ENCODE data around the gene NHEJ1. TPM values are rescaled to one million over a fixed set of nuclear protein-coding genes. Genes with fewer than 3 reads are reported as not detected.
A peak's percentile ranks its signal among the peaks of the same experiment; 100 is the strongest.

NHEJ1 gene
- total and polyA plus RNA-seq, 9 of the 15 experiments (the other 6 are each of a cell fraction or from before 2014, with no cell fraction given), result 9.0 to 23.7 (median 13.9) TPM

DNA sequence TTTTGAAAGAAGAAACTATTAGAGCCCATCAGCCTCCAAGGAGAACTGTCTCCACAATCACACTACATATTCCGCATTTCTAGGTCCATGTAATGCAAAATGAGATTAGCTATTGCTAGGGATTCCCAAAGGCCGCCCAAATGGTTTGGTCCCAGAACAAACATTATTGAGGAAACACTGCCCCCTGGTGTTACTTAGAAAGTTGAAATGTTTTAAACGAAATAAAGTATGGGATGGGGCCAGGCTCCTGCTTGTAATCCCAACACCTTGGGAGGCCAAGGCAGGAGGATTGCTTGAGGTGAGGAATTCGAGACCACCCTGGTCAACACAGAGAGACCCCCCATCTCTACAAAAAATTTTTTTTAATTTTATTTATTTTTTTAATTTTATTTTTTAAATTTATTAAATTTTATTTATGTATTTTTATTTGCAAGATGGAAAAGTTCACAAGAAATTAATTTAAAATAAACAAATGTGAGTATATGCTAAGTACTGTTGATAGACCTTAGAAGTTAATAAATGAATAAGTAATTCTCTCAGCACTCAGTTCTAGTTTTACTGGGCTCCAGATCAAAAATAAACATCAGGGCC is 5.5 kb downstream of the NHEJ1 start (continued):
- no peak for TF ChIP-seq ZNF239 (CRISPR knock-in tag; IDR thresholded peaks at IDR 0.05)
- TF ChIP-seq ZBTB49 (CRISPR knock-in tag; IDR thresholded peaks at IDR 0.05; ENCODE audit: borderline replicate concordance), result no peak
- TF ChIP-seq CBX3 (IDR thresholded peaks at IDR 0.05; ENCODE audit: borderline replicate concordance in 1 of 2, low read length in 2 of 2), result no peak
- TF ChIP-seq SMC3 (conservative IDR thresholded peaks at IDR 0.05; ENCODE audit: insufficient read depth, low read depth, low read length), result peak; percentile 75
- no peak for TF ChIP-seq CBX1 (IDR thresholded peaks at IDR 0.05; ENCODE audit: low read depth)
- TF ChIP-seq THRA (IDR thresholded peaks at IDR 0.05), result no peak
- TF ChIP-seq, protein P1, sequence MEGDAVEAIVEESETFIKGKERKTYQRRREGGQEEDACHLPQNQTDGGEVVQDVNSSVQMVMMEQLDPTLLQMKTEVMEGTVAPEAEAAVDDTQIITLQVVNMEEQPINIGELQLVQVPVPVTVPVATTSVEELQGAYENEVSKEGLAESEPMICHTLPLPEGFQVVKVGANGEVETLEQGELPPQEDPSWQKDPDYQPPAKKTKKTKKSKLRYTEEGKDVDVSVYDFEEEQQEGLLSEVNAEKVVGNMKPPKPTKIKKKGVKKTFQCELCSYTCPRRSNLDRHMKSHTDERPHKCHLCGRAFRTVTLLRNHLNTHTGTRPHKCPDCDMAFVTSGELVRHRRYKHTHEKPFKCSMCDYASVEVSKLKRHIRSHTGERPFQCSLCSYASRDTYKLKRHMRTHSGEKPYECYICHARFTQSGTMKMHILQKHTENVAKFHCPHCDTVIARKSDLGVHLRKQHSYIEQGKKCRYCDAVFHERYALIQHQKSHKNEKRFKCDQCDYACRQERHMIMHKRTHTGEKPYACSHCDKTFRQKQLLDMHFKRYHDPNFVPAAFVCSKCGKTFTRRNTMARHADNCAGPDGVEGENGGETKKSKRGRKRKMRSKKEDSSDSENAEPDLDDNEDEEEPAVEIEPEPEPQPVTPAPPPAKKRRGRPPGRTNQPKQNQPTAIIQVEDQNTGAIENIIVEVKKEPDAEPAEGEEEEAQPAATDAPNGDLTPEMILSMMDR (IDR thresholded peaks at IDR 0.05 in 2 of 3, conservative IDR thresholded peaks at IDR 0.05 in 1 of 3; ENCODE audit: insufficient read depth in 2 of 3, low read depth in 1 of 3, low read length in 3 of 3), result peak; percentile 37 to 67 (median 59); a peak in 4 of 6 replicates
- peak; percentile 80 to 84 for TF ChIP-seq RAD21 (CRISPR knock-in tag; conservative IDR thresholded peaks at IDR 0.05 in 1 of 2, IDR thresholded peaks at IDR 0.05 in 1 of 2)
- TF ChIP-seq LARP7 (IDR thresholded peaks at IDR 0.05), result no peak
- no peak for TF ChIP-seq E2F8 (IDR thresholded peaks at IDR 0.05; ENCODE audit: low read depth, partially characterized antibody)
- TF ChIP-seq JUND (IDR thresholded peaks at IDR 0.05; ENCODE audit: borderline replicate concordance, low read depth, low read length), result peak; percentile 12; the same call in 1 of the 2 replicates
- no peak for TF ChIP-seq JUND (tag; IDR thresholded peaks at IDR 0.05; ENCODE audit: borderline replicate concordance, low read depth, low read length)
- TF ChIP-seq, protein P2, sequence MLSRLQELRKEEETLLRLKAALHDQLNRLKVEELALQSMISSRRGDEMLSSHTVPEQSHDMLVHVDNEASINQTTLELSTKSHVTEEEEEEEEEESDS (CRISPR knock-in tag; IDR thresholded peaks at IDR 0.05), result no peak
- TF ChIP-seq ARID3A (IDR thresholded peaks at IDR 0.05; ENCODE audit: borderline replicate concordance, low read depth, low read length), result 0 out of 2 replicates have a peak, but pooled peaks have one; percentile 25

Measured in K562 (cell line).